CD4-positive, alpha-beta T cell (primary cell): ENCODE measurements around the gene ARMC7. TPM values are rescaled to one million over a fixed set of nuclear protein-coding genes. Genes with fewer than 3 reads are reported as not detected.

Source experiments
- ATAC-seq: fragments of 200-7000 bp; cut with Tn5 transposase; one replicate; pipeline ENCODE4 v1.10.0; 2022; ENCODE audit warnings: mild to moderate bottlenecking; ENCODE audit not compliant: poor library complexity
- CTCF ChIA-PET: fragments of 350-600 bp; sonication (Branson Sonifier 250); formaldehyde crosslinking; loops from one replicate; lab custom pipeline; 2021; ENCODE audit warnings: antibody characterized with exemption, inconsistent platforms; lab: Charles Lee
- POLR2A ChIA-PET: fragments of 350-600 bp; sonication (Branson Sonifier 250); formaldehyde crosslinking; loops from one replicate; lab custom pipeline; 2021; ENCODE audit warnings: antibody characterized with exemption, inconsistent platforms; lab: Charles Lee
- DNase-seq, 14 experiments: peaks; one replicate each; pipeline ENCODE4 v3.0.0-alpha.2; 2013 to 2020; ENCODE audit warnings: mixed read lengths in 2 of 14
- H3K27ac ChIP-seq, 2 donors: one replicate each; pipeline versions ENCODE4 v1.5.1 to v1.7.0; 2013; ENCODE audit warnings: low read length in 2 of 2, low read depth in 1 of 2, mild to moderate bottlenecking in 1 of 2
- H3K27me3 ChIP-seq, 2 experiments: 1 replicate in 1 of 2; 2 replicates in 1 of 2; pipeline versions ENCODE4 v1.6.1 to v1.7.0; 2013; ENCODE audit warnings: low read length in 2 of 2, control low read depth in 1 of 2, mild to moderate bottlenecking in 1 of 2, moderate library complexity in 1 of 2; ENCODE audit not compliant: insufficient read depth in 2 of 2, control insufficient read depth in 1 of 2
- H3K36me3 ChIP-seq: one replicate; pipeline ENCODE4 v1.6.1; 2013; ENCODE audit warnings: low read length, control low read depth; ENCODE audit not compliant: insufficient read depth
- H3K4me1 ChIP-seq: one replicate; pipeline ENCODE4 v1.6.1; 2013; ENCODE audit warnings: low read length, control low read depth; ENCODE audit not compliant: insufficient read depth
- H3K4me3 ChIP-seq: one replicate; pipeline ENCODE4 v1.5.1; 2013; ENCODE audit warnings: mild to moderate bottlenecking, low read length, moderate library complexity
- H3K9me3 ChIP-seq, 2 experiments: 1 replicate in 1 of 2; 2 replicates in 1 of 2; pipeline versions ENCODE4 v1.6.1 to v1.7.0; 2013; ENCODE audit warnings: low read length in 2 of 2, mild to moderate bottlenecking in 2 of 2, control low read depth in 1 of 2, moderate library complexity in 1 of 2; ENCODE audit not compliant: control insufficient read depth in 1 of 2, insufficient read depth in 1 of 2
- H3K27ac Mint-ChIP-seq: one replicate; pipeline ENCODE4 v1.8.0; 2020; ENCODE audit warnings: mixed read lengths
- H3K27me3 Mint-ChIP-seq: one replicate; pipeline ENCODE4 v1.8.0; 2021; ENCODE audit warnings: mixed read lengths
- H3K36me3 Mint-ChIP-seq: one replicate; pipeline ENCODE4 v1.8.0; 2021; ENCODE audit warnings: low read depth, mixed read lengths
- H3K4me1 Mint-ChIP-seq: one replicate; pipeline ENCODE4 v1.8.0; 2021; ENCODE audit warnings: low read depth, mixed read lengths
- H3K4me3 Mint-ChIP-seq: one replicate; pipeline ENCODE4 v1.8.0; 2020; ENCODE audit warnings: mild to moderate bottlenecking, mixed read lengths
- H3K9me3 Mint-ChIP-seq: one replicate; pipeline ENCODE4 v1.8.0; 2020; ENCODE audit warnings: mixed read lengths
- CTCF ChIP-seq: fragments of 200-600 bp; IDR thresholded peaks from one replicate; pipeline ENCODE4 v1.8.0; 2022; ENCODE audit warnings: antibody characterized with exemption, mild to moderate bottlenecking
- intact Hi-C, 2 experiments: fragments of 100-400 bp; cut with DNase I in 1 of 2; cut with micrococcal nuclease in 1 of 2; formaldehyde crosslinking; loops; one replicate each; pipeline versions ENCODE4 v1.15.1 to v1.9.0; 2023 to 2025; cut with DNase I, micrococcal nuclease
- total RNA-seq, 174 experiments: library from RNA in 2 of 174; stranded (reverse) in 2 of 174; gene quantifications; one replicate each; pipeline ENCODE4 v1.2.3 and lab custom pipeline; 2021 to 2026

ARMC7 gene
- total RNA-seq, 2 experiments from 2014 or later: 4.1 to 4.8 TPM

- Histone ChIP-seq H3K9me3 (no peaks in the 10 kb centered on the region), H3K27me3 (no peaks in the 10 kb centered on the region), H3K27ac (no peak overlapping the region), H3K36me3 (peaks cover 58% of the 10 kb centered on the region), H3K4me3 (no peak overlapping the region), H3K4me1 (peaks cover 16% of the 10 kb centered on the region)
- POLR2A ChIA-PET: interaction anchor here (0.6 to 1.1 kb wide), 2 partner anchors 14 to 143 kb away, joined by 3 to 4 read pairs; no protein-coding TSS in a partner anchor
- peaks cover 62% of the 10 kb centered on the region for H3K36me3 Mint-ChIP-seq
- no peak overlapping the region for H3K27ac Mint-ChIP-seq
- CTCF ChIA-PET: no interaction called here
- H3K4me1 Mint-ChIP-seq: peaks cover 24% of the 10 kb centered on the region
- H3K27me3 Mint-ChIP-seq: no peaks in the 10 kb centered on the region
- TF ChIP-seq CTCF: no peak
- no peak for ATAC-seq
- H3K9me3 Mint-ChIP-seq: no peaks in the 10 kb centered on the region
- intact Hi-C loops: loop anchor here (2.0 to 10.0 kb wide), 5 partner anchors 46 to 141 kb away; partner anchors contain the start of genes ARMC7 (in 1 of the 2) and SUMO2 (in 1 of the 2)
- no peak overlapping the region for H3K4me3 Mint-ChIP-seq
- no peak for DNase-seq
Observed at GRCh38 chr17:75061618-75062017, 48.2 kb upstream of the ARMC7 start.

- CTCF ChIA-PET: interaction anchor here (1.0 kb wide), 1 partner anchor 27 kb away, joined by 3 read pairs; no protein-coding TSS in a partner anchor
- no peak overlapping the region for H3K27ac ChIP-seq
- peaks cover 28% of the 10 kb centered on the region for H3K4me1 ChIP-seq
- peaks cover 48% of the 10 kb centered on the region for H3K36me3 ChIP-seq
- DNase-seq: no peak
- peaks cover 33% of the 10 kb centered on the region for H3K4me1 Mint-ChIP-seq
- no peaks in the 10 kb centered on the region for H3K27me3 ChIP-seq
- POLR2A ChIA-PET: no interaction called here
- H3K9me3 Mint-ChIP-seq: no peaks in the 10 kb centered on the region
- ATAC-seq: no peak
- no peak overlapping the region for H3K4me3 Mint-ChIP-seq
- H3K27ac Mint-ChIP-seq: no peak overlapping the region
- H3K4me3 ChIP-seq: no peak overlapping the region
- intact Hi-C loops: loop anchor here (5.0 to 10.0 kb wide), 4 partner anchors 44 to 139 kb away; partner anchors contain the start of genes ARMC7 (in 1 of the 2) and SUMO2 (in 1 of the 2)
- no peak for TF ChIP-seq CTCF
- H3K36me3 Mint-ChIP-seq: peaks cover 55% of the 10 kb centered on the region
- H3K27me3 Mint-ChIP-seq: no peaks in the 10 kb centered on the region
- no peaks in the 10 kb centered on the region for H3K9me3 ChIP-seq
Observed at GRCh38 chr17:75063201-75063600, 46.6 kb upstream of the ARMC7 start.

- peaks cover 55% of the 10 kb centered on the region for H3K36me3 Mint-ChIP-seq
- peaks cover 35% of the 10 kb centered on the region for H3K4me1 Mint-ChIP-seq
- intact Hi-C loops: loop anchor here (5.0 to 10.0 kb wide), 4 partner anchors 44 to 139 kb away; partner anchors contain the start of genes ARMC7 (in 1 of the 2) and SUMO2 (in 1 of the 2)
- no peak overlapping the region for H3K27ac Mint-ChIP-seq
- no peak for TF ChIP-seq CTCF
- peaks cover 32% of the 10 kb centered on the region for H3K4me1 ChIP-seq
- H3K9me3 Mint-ChIP-seq: no peaks in the 10 kb centered on the region
- H3K27me3 Mint-ChIP-seq: no peaks in the 10 kb centered on the region
- H3K4me3 Mint-ChIP-seq: no peak overlapping the region
- DNase-seq: no peak
- H3K9me3 ChIP-seq: no peaks in the 10 kb centered on the region
- POLR2A ChIA-PET: no interaction called here
- H3K27me3 ChIP-seq: no peaks in the 10 kb centered on the region
- CTCF ChIA-PET: no interaction called here
- H3K4me3 ChIP-seq: no peak overlapping the region
- no peak overlapping the region for H3K27ac ChIP-seq
- H3K36me3 ChIP-seq: peaks cover 48% of the 10 kb centered on the region
- ATAC-seq: no peak
Observed at GRCh38 chr17:75063626-75064025, 46.1 kb upstream of the ARMC7 start.
